Smooth muscle cell (in vitro differentiated cells): ENCODE results near the gene DAZAP1. TPM values are rescaled to one million over a fixed set of nuclear protein-coding genes. Genes with fewer than 3 reads are reported as not detected.

Experiments
- DNase-seq: peaks from one replicate; lab custom pipeline; 2025; ENCODE audit not compliant: unreplicated experiment; lab: John Stamatoyannopoulos, UW
- H2AFZ ChIP-seq: fragments of 200-600 bp; sonication (generic); 2 replicates; pipeline ENCODE4 v1.6.0; 2016; ENCODE audit warnings: antibody characterized with exemption, low read depth, mild to moderate bottlenecking
- H3F3A ChIP-seq: fragments of 200-600 bp; sonication (generic); 2 replicates; pipeline ENCODE4 v1.6.0; 2017; ENCODE audit warnings: antibody characterized with exemption, low read depth
- H3K27ac ChIP-seq: fragments of 200-600 bp; sonication (generic); 2 replicates; pipeline ENCODE4 v1.5.1; 2016; ENCODE audit warnings: low read depth, mild to moderate bottlenecking
- H3K27me3 ChIP-seq: fragments of 200-600 bp; sonication (generic); 2 replicates; pipeline ENCODE4 v1.6.1; 2016; ENCODE audit warnings: low read depth, mild to moderate bottlenecking
- H3K36me3 ChIP-seq: fragments of 200-600 bp; sonication (generic); 2 replicates; pipeline ENCODE4 v1.5.1; 2016; ENCODE audit warnings: low read depth
- H3K4me1 ChIP-seq: fragments of 200-600 bp; sonication (generic); 2 replicates; pipeline ENCODE4 v1.5.1; 2016; ENCODE audit warnings: low read depth
- H3K4me2 ChIP-seq: fragments of 200-600 bp; sonication (generic); 2 replicates; pipeline ENCODE4 v1.6.0; 2016; ENCODE audit warnings: mild to moderate bottlenecking
- H3K4me3 ChIP-seq: fragments of 200-600 bp; sonication (generic); 2 replicates; pipeline ENCODE4 v1.5.1; 2016; ENCODE audit warnings: mild to moderate bottlenecking
- H3K79me2 ChIP-seq: fragments of 200-600 bp; sonication (generic); 2 replicates; pipeline ENCODE4 v1.6.0; 2016; ENCODE audit warnings: low read depth, mild to moderate bottlenecking
- H3K9ac ChIP-seq: fragments of 200-600 bp; sonication (generic); 2 replicates; pipeline ENCODE4 v1.6.0; 2016; ENCODE audit warnings: low read depth
- H3K9me3 ChIP-seq: fragments of 200-600 bp; sonication (generic); replicated peaks from 2 replicates; pipeline ENCODE4 v1.5.1; 2016; ENCODE audit warnings: low read depth
- H4K20me1 ChIP-seq: fragments of 200-600 bp; sonication (generic); 2 replicates; pipeline ENCODE4 v1.6.0; 2016; ENCODE audit warnings: low read depth
- CTCF ChIP-seq: fragments of 200-600 bp; sonication (generic); IDR thresholded peaks from 2 replicates; pipeline ENCODE4 v1.5.1; 2017; ENCODE audit warnings: borderline replicate concordance, mild to moderate bottlenecking, antibody characterized with exemption; ENCODE audit not compliant: insufficient read depth, poor library complexity, severe bottlenecking
- WGBS: methylation state at CpG from one replicate; pipeline ENCODE4 v1.1.7; 2016; ENCODE audit warnings: low lambda C conversion rate; 5-methylcytosine and 5-hydroxymethylcytosine counted together
- polyA plus RNA-seq: library from polyadenylated mRNA; unstranded; fragments of >200 nt; fragmentation: Nextera tagmentation; extraction: Ambion mirVana; gene quantifications from 2 replicates; pipeline ENCODE4 v1.2.1, GENCODE V29; 2016
- total RNA-seq: library from RNA; depleted of rRNA; stranded (reverse); fragments of >200 nt; gene quantifications from 2 replicates; pipeline ENCODE4 v1.2.3, GENCODE V29; 2014

The DAZAP1 gene
- total and polyA plus RNA-seq, 2 experiments from 2014 or later = 35.5 to 41.7 TPM

GRCh38 chr19:1466461-1467214, 59.3 kb downstream of the DAZAP1 start:
- peaks cover 66% of the 10 kb centered on the region for H3K27me3 ChIP-seq
- no peak for TF ChIP-seq CTCF
- no peak overlapping the region for H3K27ac ChIP-seq
- H3K4me2 ChIP-seq = no peak overlapping the region
- H3K9me3 ChIP-seq = no peaks in the 10 kb centered on the region
- no peak for DNase-seq
- peaks cover 85% of the 10 kb centered on the region for H4K20me1 ChIP-seq
- no peak overlapping the region for H2AFZ ChIP-seq
- no peak overlapping the region for H3K4me3 ChIP-seq
- H3K79me2 ChIP-seq = no peaks in the 10 kb centered on the region
- peaks cover 31% of the 10 kb centered on the region for H3K4me1 ChIP-seq
- WGBS = 23% methylated on average over 56 of the region's 70 CpGs
- no peak overlapping the region for H3K9ac ChIP-seq
- H3K36me3 ChIP-seq = no peaks in the 10 kb centered on the region
- H3F3A ChIP-seq = no peaks in the 10 kb centered on the region

DNA sequence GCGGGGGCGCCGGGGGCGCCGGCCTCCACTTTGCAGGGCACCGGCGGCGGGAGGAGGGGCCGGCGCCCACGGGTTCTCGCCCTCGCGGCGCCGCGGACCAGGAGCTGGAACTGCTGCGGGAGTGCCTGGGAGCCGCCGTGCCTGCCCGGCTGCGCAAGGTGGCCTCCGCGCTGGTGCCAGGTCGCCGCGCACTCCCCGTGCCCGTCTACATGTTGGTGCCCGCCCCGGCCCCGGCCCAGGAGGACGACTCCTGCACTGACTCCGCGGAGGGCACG, 59.8 kb downstream of the DAZAP1 start:
- peaks cover 90% of the 10 kb centered on the region for H4K20me1 ChIP-seq
- peaks cover 71% of the 10 kb centered on the region for H3K27me3 ChIP-seq

DNA sequence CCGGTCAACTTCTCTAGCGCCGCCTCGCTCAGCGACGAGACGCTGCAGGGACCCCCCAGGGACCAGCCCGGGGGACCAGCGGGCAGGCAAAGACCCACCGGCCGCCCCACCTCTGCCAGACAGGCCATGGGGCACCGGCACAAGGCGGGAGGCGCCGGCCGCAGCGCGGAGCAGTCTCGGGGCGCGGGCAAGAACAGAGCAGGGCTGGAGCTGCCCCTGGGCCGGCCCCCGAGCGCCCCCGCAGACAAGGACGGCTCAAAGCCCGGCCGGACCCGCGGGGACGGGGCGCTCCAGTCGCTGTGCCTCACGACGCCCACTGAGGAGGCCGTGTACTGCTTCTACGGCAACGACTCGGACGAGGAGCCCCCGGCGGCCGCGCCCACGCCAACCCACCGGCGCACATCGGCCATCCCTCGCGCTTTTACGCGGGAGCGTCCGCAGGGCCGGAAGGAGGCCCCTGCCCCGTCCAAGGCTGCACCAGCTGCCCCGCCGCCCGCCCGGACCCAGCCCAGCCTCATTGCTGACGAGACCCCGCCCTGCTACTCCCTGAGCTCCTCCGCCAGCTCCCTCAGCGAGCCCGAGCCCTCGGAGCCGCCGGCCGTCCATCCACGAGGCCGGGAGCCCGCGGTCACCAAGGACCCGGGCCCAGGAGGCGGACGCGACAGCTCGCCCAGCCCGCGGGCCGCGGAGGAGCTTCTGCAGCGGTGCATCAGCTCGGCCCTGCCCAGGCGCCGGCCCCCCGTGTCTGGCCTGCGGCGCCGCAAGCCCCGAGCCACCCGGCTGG, 60.3 kb downstream of the DAZAP1 start:
- WGBS = 9% methylated on average over 55 of the region's 92 CpGs
- H3K9me3 ChIP-seq = no peaks in the 10 kb centered on the region
- H3K4me3 ChIP-seq = no peak overlapping the region
- no peak overlapping the region for H2AFZ ChIP-seq
- no peak for TF ChIP-seq CTCF
- no peaks in the 10 kb centered on the region for H3K36me3 ChIP-seq
- no peak overlapping the region for H3K9ac ChIP-seq
- H3K27ac ChIP-seq = no peak overlapping the region
- H3K27me3 ChIP-seq = peaks cover 77% of the 10 kb centered on the region
- H3F3A ChIP-seq = no peaks in the 10 kb centered on the region
- H3K79me2 ChIP-seq = no peaks in the 10 kb centered on the region
- H4K20me1 ChIP-seq = peaks cover 95% of the 10 kb centered on the region
- H3K4me2 ChIP-seq = peak overlapping the region; percentile 74
- peaks cover 31% of the 10 kb centered on the region for H3K4me1 ChIP-seq
- DNase-seq = no peak

More for the DNA sequence above, 59.8 kb downstream of the DAZAP1 start:
- peaks cover 31% of the 10 kb centered on the region for H3K4me1 ChIP-seq
- TF ChIP-seq CTCF = no peak
- H3K4me3 ChIP-seq = no peak overlapping the region
- H2AFZ ChIP-seq = no peak overlapping the region
- no peak for DNase-seq
- no peaks in the 10 kb centered on the region for H3K36me3 ChIP-seq
- no peak overlapping the region for H3K27ac ChIP-seq
- H3K9me3 ChIP-seq = no peaks in the 10 kb centered on the region
- no peaks in the 10 kb centered on the region for H3F3A ChIP-seq
- WGBS = 16% methylated on average over 27 of the region's 36 CpGs
- no peak overlapping the region for H3K9ac ChIP-seq
- H3K79me2 ChIP-seq = no peaks in the 10 kb centered on the region
- H3K4me2 ChIP-seq = peak overlapping the region; percentile 74
